GM10248 (cell line): ENCODE results near the gene EVI2B.
"Not testable (repeated sequence)": the region's sequence is repeated elsewhere in the genome, so short reads cannot be mapped to it uniquely, and the experiment has no call there.

Experiments
- CTCF ChIA-PET: fragments of 300-600 bp; sonication (Branson Sonifier 250); formaldehyde crosslinking; extraction: SDS; loops from one replicate; lab custom pipeline; 2021; ENCODE audit warnings: antibody characterized with exemption; lab: Yijun Ruan, JAX
- POLR2A ChIA-PET: fragments of 350-650 bp; sonication (Branson Sonifier 250); formaldehyde crosslinking; extraction: SDS; loops from one replicate; lab custom pipeline; 2020; ENCODE audit warnings: antibody characterized with exemption; lab: Yijun Ruan, JAX
- DNase-seq: peaks from one replicate; pipeline ENCODE4 v3.0.0; 2012; ENCODE audit errors: extremely low spot score
- TF ChIP-seq, protein P1 (sequence below): IDR thresholded peaks from 2 replicates; pipeline ENCODE4 v1.5.1; 2012; ENCODE audit warnings: mild to moderate bottlenecking, low read depth; ENCODE audit errors: extremely low read depth, missing control alignments, control extremely low read depth

Gene EVI2B

DNA sequence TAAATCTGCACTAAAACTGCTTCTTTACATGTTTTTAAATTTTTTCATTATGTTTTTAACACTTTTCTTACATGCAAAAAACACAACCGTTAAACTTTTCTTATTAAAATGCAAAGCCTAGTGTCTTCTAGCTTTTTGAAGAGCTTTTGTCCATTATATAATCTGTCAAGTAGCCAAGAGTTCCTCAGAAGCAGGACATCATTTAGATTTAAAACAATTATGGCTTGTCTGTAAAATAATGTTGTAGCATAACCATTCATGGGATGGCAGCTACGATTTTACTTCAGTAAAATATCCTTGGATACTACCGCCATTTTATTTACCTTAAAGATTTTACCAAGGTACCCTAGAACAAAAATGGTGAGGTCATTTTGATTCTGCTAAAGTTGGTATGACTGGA, 19.6 kb downstream of the EVI2B start:
- ChIA-PET POLR2A (no interaction called here), CTCF (interaction anchor here (1.2 kb wide), 1 partner anchor 13 kb away, joined by 5 read pairs; no protein-coding TSS in a partner anchor)
- TF ChIP-seq, protein P1, sequence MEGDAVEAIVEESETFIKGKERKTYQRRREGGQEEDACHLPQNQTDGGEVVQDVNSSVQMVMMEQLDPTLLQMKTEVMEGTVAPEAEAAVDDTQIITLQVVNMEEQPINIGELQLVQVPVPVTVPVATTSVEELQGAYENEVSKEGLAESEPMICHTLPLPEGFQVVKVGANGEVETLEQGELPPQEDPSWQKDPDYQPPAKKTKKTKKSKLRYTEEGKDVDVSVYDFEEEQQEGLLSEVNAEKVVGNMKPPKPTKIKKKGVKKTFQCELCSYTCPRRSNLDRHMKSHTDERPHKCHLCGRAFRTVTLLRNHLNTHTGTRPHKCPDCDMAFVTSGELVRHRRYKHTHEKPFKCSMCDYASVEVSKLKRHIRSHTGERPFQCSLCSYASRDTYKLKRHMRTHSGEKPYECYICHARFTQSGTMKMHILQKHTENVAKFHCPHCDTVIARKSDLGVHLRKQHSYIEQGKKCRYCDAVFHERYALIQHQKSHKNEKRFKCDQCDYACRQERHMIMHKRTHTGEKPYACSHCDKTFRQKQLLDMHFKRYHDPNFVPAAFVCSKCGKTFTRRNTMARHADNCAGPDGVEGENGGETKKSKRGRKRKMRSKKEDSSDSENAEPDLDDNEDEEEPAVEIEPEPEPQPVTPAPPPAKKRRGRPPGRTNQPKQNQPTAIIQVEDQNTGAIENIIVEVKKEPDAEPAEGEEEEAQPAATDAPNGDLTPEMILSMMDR = no peak
- DNase-seq = no peak

DNA sequence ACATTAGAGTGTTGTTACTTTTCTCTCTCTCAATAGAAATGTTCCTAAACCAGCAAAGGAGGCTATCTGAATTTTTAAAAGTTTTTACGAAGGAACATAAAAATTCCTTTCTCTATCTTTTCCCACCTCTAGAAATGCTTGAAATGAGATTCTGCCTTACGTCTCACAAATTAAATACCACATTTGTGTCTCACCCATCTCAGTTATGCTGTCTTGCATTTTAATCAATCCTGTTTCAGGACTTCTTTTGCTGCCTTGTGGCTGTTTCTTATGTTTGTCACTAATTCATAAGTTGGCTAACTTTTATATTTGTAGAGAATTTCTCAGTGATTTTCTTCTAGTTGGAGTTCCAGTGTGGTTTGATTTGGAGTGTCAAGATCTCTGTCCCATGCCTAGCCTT, 20.3 kb downstream of the EVI2B start:
- TF ChIP-seq, protein P1 = no peak
- DNase-seq = no peak
- ChIA-PET CTCF (no interaction called here), POLR2A (no interaction called here)

DNA sequence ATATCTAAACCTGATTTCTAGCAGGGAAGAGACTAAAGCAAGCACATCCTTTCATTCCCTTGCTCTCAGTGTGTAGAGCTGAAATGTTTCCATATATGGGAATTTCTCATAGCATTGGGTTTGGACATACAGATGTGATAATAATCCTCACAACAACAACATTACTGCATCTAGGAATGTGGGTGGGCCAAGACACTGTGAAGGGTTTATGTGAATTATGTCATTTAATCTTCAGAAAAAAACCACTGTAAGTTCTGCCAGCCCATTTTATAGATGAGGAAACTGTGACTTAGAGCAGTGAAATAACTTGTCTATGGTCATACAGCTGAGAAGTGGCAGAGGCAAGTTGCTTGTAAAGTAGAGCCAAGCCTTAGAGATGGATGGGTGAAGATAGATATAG, 22.0 kb downstream of the EVI2B start:
- CTCF ChIA-PET = no interaction called here
- TF ChIP-seq, protein P1 = no peak
- POLR2A ChIA-PET = no interaction called here
- no peak for DNase-seq

DNA sequence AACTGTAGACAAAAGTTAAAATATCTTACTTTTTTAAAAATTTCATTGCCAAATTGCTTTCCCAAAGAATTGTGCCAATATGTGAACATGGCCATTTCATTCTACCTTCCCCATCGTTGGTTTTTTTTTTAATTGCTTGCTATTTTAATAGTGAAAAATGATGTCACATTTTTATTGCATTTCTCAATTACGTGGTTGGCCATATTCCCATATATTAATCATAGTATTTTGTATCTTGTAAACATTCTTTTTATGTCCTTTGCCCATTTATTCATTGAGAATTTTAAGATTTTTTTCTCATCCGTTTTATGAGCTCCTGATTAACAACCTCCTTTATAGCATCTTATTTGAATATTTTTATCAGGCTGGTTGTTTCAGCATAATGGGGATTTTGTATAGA, 24.1 kb downstream of the EVI2B start:
- CTCF ChIA-PET = no interaction called here
- POLR2A ChIA-PET = no interaction called here
- TF ChIP-seq, protein P1 = no peak
- DNase-seq = no peak

DNA sequence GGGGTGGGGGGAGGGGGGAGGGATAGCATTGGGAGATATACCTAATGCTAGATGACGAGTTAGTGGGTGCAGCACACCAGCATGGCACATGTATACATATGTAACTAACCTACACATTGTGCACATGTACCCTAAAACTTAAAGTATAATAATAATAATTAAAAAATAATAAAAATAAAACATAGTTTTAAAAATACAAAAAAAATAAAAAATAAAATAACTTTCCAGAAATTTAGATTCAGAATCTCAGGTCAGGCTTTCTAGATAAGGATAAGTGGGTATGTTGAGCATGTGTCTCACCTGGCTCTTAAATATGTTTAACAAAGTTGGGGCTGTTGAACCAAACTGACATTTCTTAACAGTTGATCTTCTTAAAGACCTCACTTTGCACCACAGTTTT, 25.9 kb downstream of the EVI2B start:
- POLR2A ChIA-PET, DNase-seq: not testable (repeated sequence)
- CTCF ChIA-PET = interaction anchor here (1.6 kb wide), 1 partner anchor 19 kb away, joined by 3 read pairs; no protein-coding TSS in a partner anchor

DNA sequence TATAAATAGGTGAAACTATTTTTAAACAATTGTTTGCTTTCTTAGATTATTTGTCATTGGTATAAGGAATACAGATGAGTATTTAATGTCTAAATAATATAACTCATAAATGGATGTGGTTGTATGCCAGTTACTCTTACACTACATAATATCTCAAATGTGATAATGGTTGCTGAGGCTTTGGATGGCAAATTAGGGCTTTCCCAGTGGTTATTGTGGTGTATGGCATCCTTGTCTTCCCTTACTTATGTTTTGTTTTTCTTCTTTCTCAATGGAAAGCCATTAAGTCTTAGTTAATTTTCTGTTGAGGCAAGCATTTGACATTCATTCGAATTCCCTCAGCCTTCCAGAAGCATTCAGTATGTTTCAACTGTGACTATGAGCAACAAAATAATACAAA, 27.3 kb downstream of the EVI2B start:
- no peak for DNase-seq
- CTCF ChIA-PET = no interaction called here
- TF ChIP-seq, protein P1 = no peak
- POLR2A ChIA-PET = no interaction called here

DNA sequence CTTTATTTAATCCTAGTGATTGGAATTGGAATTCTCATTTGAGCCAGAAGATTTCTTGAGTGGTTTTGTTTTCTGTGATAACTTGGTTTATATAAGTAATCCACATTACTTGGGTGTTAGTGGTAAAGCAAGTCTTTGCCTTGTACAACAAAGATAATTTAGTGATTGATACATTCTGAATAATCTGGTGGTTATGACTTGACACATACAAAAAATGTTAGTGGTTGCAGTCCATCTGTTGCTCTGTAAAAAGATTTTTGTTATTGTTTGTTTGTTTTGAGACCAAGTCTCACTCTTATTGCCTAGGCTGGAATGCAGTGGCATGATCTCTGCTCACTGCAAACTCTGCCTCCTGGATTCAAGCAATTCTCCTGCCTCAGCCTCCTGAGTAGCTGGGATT, 30.0 kb downstream of the EVI2B start:
- ChIA-PET POLR2A (no interaction called here), CTCF (no interaction called here)
- no peak for DNase-seq
- TF ChIP-seq, protein P1 = no peak
